Measurements from ENCODE around the gene OR2J2. TPM values are rescaled to one million over a fixed set of nuclear protein-coding genes. Genes with fewer than 3 reads are reported as not detected.
"Not testable (repeated sequence)": the region's sequence is repeated elsewhere in the genome, so short reads cannot be mapped to it uniquely, and the experiment has no call there.

OR2J2 gene
- total RNA-seq (2021; ENCODE audit: unreplicated experiment): not detected
- not detected in 2 replicates for polyA plus RNA-seq (2012)
- Bru-seq, nascent RNA: not detected
- not detected for BruChase-seq, experiment 1, labeled RNA remaining after a 6-hour chase
- BruChase-seq, experiment 2, labeled RNA remaining after a 2-hour chase: not detected
- long read RNA-seq: 0 reads

DNA sequence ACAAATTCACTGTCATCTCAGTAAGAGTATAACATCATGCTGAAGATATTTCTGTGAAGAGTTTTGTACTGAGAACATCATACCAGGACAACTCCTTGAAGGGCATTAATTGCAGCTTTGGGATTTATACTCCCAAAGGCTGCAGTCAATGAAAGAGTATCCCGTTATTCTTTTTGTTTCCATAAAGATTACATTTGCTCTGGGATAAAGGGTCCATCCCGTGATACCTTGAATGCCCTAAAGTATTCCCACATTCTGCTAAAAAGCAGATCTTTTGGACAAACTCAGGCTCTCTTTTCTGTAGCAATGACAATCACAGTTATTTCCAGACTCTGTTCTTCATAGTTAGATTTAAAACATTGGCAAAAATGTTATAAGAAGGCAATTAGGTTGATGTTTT lies at the start of gene OR2J2:
OR2J2 (plus strand) TSS at position 301 of the 400 bp plus-strand sequence. CDS start 2,729 bp downstream, outside the sequence.
- H3K27ac ChIP-seq (ENCODE audit: low read depth, low read length); RAD21 ChIA-PET (ENCODE audit: low non-redundant PET in 1 of 2, low total read pairs in 2 of 2, uncharacterized antibody in 2 of 2, unreplicated experiment in 2 of 2); BruUV-seq (replicated peaks): not testable (repeated sequence)

GRCh38 chr6:29129326-29130012 lies 41.2 kb upstream of the OR2J2 start:
- Histone ChIP-seq H3K9me3 (ENCODE audit: control insufficient read depth in 1 of 2, insufficient read depth in 1 of 2, low read depth in 1 of 2, low read length in 2 of 2) (no peaks in the 10 kb centered on the region), H3K4me3 (replicated peaks in 1 of 2; ENCODE audit: low read depth in 1 of 2, low read length in 2 of 2) (no peak overlapping the region), H3K79me2 (ENCODE audit: insufficient read depth, low read length) (no peaks in the 10 kb centered on the region), H4K20me1 (ENCODE audit: insufficient read depth) (no peaks in the 10 kb centered on the region), H3K4me1 (ENCODE audit: control insufficient read depth in 1 of 2, insufficient read depth in 2 of 2, low read length in 2 of 2) (no peaks in the 10 kb centered on the region), H2AFZ (ENCODE audit: low read depth, low read length, poor library complexity, severe bottlenecking) (no peak overlapping the region), H3K4me2 (ENCODE audit: low read length) (no peak overlapping the region), H3K9ac (ENCODE audit: low read length) (no peak overlapping the region), H3K36me3 (ENCODE audit: control insufficient read depth in 1 of 2, insufficient read depth in 2 of 2, low read length in 2 of 2) (no peaks in the 10 kb centered on the region), H3K27me3 (ENCODE audit: insufficient read depth, low read length) (peaks cover 4% of the 10 kb centered on the region; the same call in 1 of the 2 replicates), H3K27ac (ENCODE audit: low read depth, low read length) (no peak overlapping the region), H3K9me2 (ENCODE audit: insufficient read depth) (peaks cover 1% of the 10 kb centered on the region; the same call in 1 of the 2 replicates)
- POLR2A ChIA-PET: no interaction called here
- CTCF ChIA-PET: no interaction called here
- RAD21 ChIA-PET (ENCODE audit: low non-redundant PET in 1 of 2, low total read pairs in 2 of 2, uncharacterized antibody in 2 of 2, unreplicated experiment in 2 of 2): no interaction called here
- BruUV-seq (replicated peaks): no TSS peak
- intact Hi-C loops (cut with micrococcal nuclease): no loop called here
- TF ChIP-seq, protein P1, sequence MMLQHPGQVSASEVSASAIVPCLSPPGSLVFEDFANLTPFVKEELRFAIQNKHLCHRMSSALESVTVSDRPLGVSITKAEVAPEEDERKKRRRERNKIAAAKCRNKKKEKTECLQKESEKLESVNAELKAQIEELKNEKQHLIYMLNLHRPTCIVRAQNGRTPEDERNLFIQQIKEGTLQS (IDR thresholded peaks at IDR 0.05): no peak
- TF ChIP-seq CTCF (IDR thresholded peaks at IDR 0.05 in 2 of 3, conservative IDR thresholded peaks at IDR 0.05 in 1 of 3; ENCODE audit: borderline replicate concordance in 1 of 3, insufficient read depth in 1 of 3, low read depth in 2 of 3, low read length in 2 of 3) (no peak), YY1 (IDR thresholded peaks at IDR 0.05; ENCODE audit: extremely low read depth, insufficient replicate concordance, low read depth, low read length) (no peak)
- DNase-seq (ENCODE audit: low read depth, low spot score): no peak
- no peak for ATAC-seq

More for the DNA sequence above, at the start of gene OR2J2:
- H3K36me3 ChIP-seq (ENCODE audit: control insufficient read depth in 1 of 2, insufficient read depth in 2 of 2, low read length in 2 of 2); H3K9me2 ChIP-seq (ENCODE audit: insufficient read depth); H2AFZ ChIP-seq (ENCODE audit: low read depth, low read length, poor library complexity, severe bottlenecking); CTCF ChIA-PET; intact Hi-C loops (cut with micrococcal nuclease); H4K20me1 ChIP-seq (ENCODE audit: insufficient read depth); DNase-seq (ENCODE audit: low read depth, low spot score); H3K79me2 ChIP-seq (ENCODE audit: insufficient read depth, low read length); H3K4me2 ChIP-seq (ENCODE audit: low read length); H3K4me1 ChIP-seq (ENCODE audit: control insufficient read depth in 1 of 2, insufficient read depth in 2 of 2, low read length in 2 of 2); POLR2A ChIA-PET; H3K9me3 ChIP-seq (ENCODE audit: control insufficient read depth in 1 of 2, insufficient read depth in 1 of 2, low read depth in 1 of 2, low read length in 2 of 2); H3K4me3 ChIP-seq (replicated peaks in 1 of 2; ENCODE audit: low read depth in 1 of 2, low read length in 2 of 2); ATAC-seq; H3K27me3 ChIP-seq (ENCODE audit: insufficient read depth, low read length); H3K9ac ChIP-seq (ENCODE audit: low read length): not testable (repeated sequence)

All from HCT116 (cell line).